ENCODE data around the gene RGS8.

DNA sequence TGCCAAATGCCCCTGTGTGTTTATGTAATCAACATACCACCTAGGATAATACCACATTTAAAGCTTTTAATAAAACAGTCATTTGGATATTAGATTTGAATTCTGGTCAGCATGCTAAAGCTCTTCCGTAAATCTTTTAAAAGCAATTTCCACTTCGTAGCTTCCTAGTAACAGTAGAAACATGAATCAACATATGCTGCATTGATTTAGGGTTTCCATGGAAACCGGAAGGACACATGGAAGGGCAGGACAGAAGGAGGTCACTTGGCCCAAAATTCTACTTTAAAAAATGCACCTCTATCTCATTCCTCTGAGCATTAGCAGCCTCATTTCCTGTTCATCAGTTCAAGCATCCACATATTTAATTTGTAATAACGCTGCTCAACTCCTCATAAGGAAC lies 8.1 kb downstream of the RGS8 start:
- no peak for TF ChIP-seq POLR2A (IDR thresholded peaks at IDR 0.05; ENCODE audit: low read length)
- TF ChIP-seq GATA1 (IDR thresholded peaks at IDR 0.05; ENCODE audit: low read depth, low read length) = no peak
